Psoas muscle (tissue), 8 donors: ENCODE data around the gene GPR68. TPM values are rescaled to one million over a fixed set of nuclear protein-coding genes. Genes with fewer than 3 reads are reported as not detected.
"Not testable (repeated sequence)": the region's sequence is repeated elsewhere in the genome, so short reads cannot be mapped to it uniquely, and the experiment has no call there.

ENCODE experiments used
- ATAC-seq, 4 donors: fragments of 200-7000 bp; cut with Tn5 transposase; one replicate each; pipeline ENCODE4 v1.9.1; 2020; ENCODE audit warnings: moderate library complexity in 3 of 4, mild to moderate bottlenecking in 2 of 4
- DNase-seq, 2 donors: peaks; one replicate each; pipeline ENCODE4 v3.0.0-alpha.2; 2020
- H3K27ac ChIP-seq: fragments of 200-600 bp; one replicate; pipeline ENCODE4 v1.8.0; 2022
- H3K27me3 ChIP-seq, 3 donors: fragments of 200-600 bp in 1 of 3; one replicate each; pipeline versions ENCODE4 v1.6.1 to v1.8.0; 2013 to 2022; ENCODE audit warnings: low read length in 2 of 3, mild to moderate bottlenecking in 2 of 3, moderate library complexity in 1 of 3; ENCODE audit not compliant: insufficient read depth in 3 of 3
- H3K36me3 ChIP-seq, 2 donors: fragments of 200-600 bp in 1 of 2; one replicate each; pipeline versions ENCODE4 v1.6.1 to v1.8.0; 2013 to 2022; ENCODE audit warnings: low read depth in 1 of 2, mild to moderate bottlenecking in 1 of 2, moderate library complexity in 1 of 2; ENCODE audit not compliant: insufficient read depth in 1 of 2
- H3K4me1 ChIP-seq: fragments of 200-600 bp; one replicate; pipeline ENCODE4 v1.8.0; 2022
- H3K4me3 ChIP-seq: fragments of 200-600 bp; one replicate; pipeline ENCODE4 v1.8.0; 2022; ENCODE audit warnings: mild to moderate bottlenecking
- H3K9me3 ChIP-seq: fragments of 200-600 bp; one replicate; pipeline ENCODE4 v1.8.0; 2022
- CTCF ChIP-seq: fragments of 200-600 bp; IDR thresholded peaks from one replicate; pipeline ENCODE4 v1.8.0; 2022; ENCODE audit warnings: antibody characterized with exemption
- WGBS, 3 donors: extraction: QIAGEN DNeasy Blood & Tissue Kit; methylation state at CpG; one replicate each; pipeline versions ENCODE4 v1.1.6 to v1.1.7; 2013; 5-methylcytosine and 5-hydroxymethylcytosine counted together
- intact Hi-C, 2 donors: fragments of 100-400 bp; cut with DNase I; formaldehyde crosslinking; loops; one replicate each; pipeline versions ENCODE4 v1.11.0 to v1.14.2; 2022
- polyA plus RNA-seq, 3 donors: library from polyadenylated mRNA; stranded (reverse); fragments of 200-250 nt; gene quantifications; one replicate each; pipeline ENCODE4 v1.2.3, GENCODE V29; 2013
- total RNA-seq, 4 donors: library from RNA; stranded (reverse); fragmentation: NEBNext Ultra II Directional in 2 of 4; extraction: Animal tissue kit (Norgen Biotek cat#: 25700) in 2 of 4; gene quantifications; one replicate each; pipeline versions ENCODE4 v1.2.1 to v1.2.4, GENCODE V29; 2021 to 2023
- donor health status: healthy with polysubstance abuse.
- donor health status: DM: no; HTN: no; CAD: no; lungs with moderate emphysema.
- donor health status: Bipolar disorder and iron deficiency.
- donor health status: healthy.
- donor health status: DM: yes; HTN: yes; CAD: no.
- donor health status: DM: no; HTN: no; CAD: no.
- donor health status: DM: no; HTN: no; CAD: no.
- donor health status: DM: yes; HTN: yes; CAD: no.

The GPR68 gene
- total and polyA plus RNA-seq, 7 donors = 0.03 to 0.27 (median 0.16) TPM; not detected in 1

- H3K27ac ChIP-seq = no peak overlapping the region
- ATAC-seq (no peak), DNase-seq (no peak)
- 81 to 91% (median 83%) methylated on average over 6 of the region's 6 CpGs for WGBS, 3 donors
- H3K4me3 ChIP-seq = no peak overlapping the region
- peaks cover 3% of the 10 kb centered on the region for H3K9me3 ChIP-seq
- H3K36me3 ChIP-seq = peaks cover 9 to 58% of the 10 kb centered on the region in 2 donors
- H3K27me3 ChIP-seq = no peaks in the 10 kb centered on the region
- H3K4me1 ChIP-seq = no peaks in the 10 kb centered on the region
- TF ChIP-seq CTCF = no peak
- intact Hi-C loops = no loop called here
Observed at GRCh38 chr14:91229743-91230200, 14.7 kb downstream of the GPR68 start.

- no peaks in the 10 kb centered on the region for H3K27me3 ChIP-seq
- H3K4me3 ChIP-seq = no peak overlapping the region
- H3K4me1 ChIP-seq = no peaks in the 10 kb centered on the region
- H3K9me3 ChIP-seq = peaks cover 3% of the 10 kb centered on the region
- H3K27ac ChIP-seq = no peak overlapping the region
- TF ChIP-seq CTCF = no peak
- peaks cover 9 to 66% of the 10 kb centered on the region in 2 donors for H3K36me3 ChIP-seq
- 100% methylated on average over 1 of the region's 1 CpG for WGBS, 3 donors
- DNase-seq = no peak
- intact Hi-C loops = no loop called here
- no peak for ATAC-seq
Observed at GRCh38 chr14:91229005-91229382, 15.5 kb downstream of the GPR68 start.

GRCh38 chr14:91228112-91229004 lies 16.1 kb downstream of the GPR68 start:
- Histone ChIP-seq H3K4me1 (no peaks in the 10 kb centered on the region), H3K9me3 (peaks cover 3% of the 10 kb centered on the region), H3K36me3 (peaks cover 9 to 68% of the 10 kb centered on the region in 2 donors), H3K27me3 (no peaks in the 10 kb centered on the region), H3K4me3 (no peak overlapping the region), H3K27ac (no peak overlapping the region)
- DNase-seq (no peak), ATAC-seq (peak in 3 of 4 donors; percentile 54 to 65 (median 56))
- no peak for TF ChIP-seq CTCF
- 90 to 96% (median 93%) methylated on average over 14 of the region's 14 CpGs for WGBS, 3 donors
- intact Hi-C loops = no loop called here

GRCh38 chr14:91227183-91227628 lies 17.3 kb downstream of the GPR68 start:
- intact Hi-C loops = no loop called here
- WGBS, 3 donors = 79 to 86% (median 80%) methylated on average over 7 of the region's 7 CpGs
- Histone ChIP-seq H3K9me3 (peaks cover 3% of the 10 kb centered on the region), H3K27ac (no peak overlapping the region), H3K36me3 (peaks cover 9 to 77% of the 10 kb centered on the region in 2 donors), H3K4me1 (no peaks in the 10 kb centered on the region), H3K4me3 (no peak overlapping the region), H3K27me3 (no peaks in the 10 kb centered on the region)
- no peak for ATAC-seq
- no peak for TF ChIP-seq CTCF
- no peak for DNase-seq

GRCh38 chr14:91226360-91226759 lies 18.1 kb downstream of the GPR68 start:
- WGBS, 3 donors = 89 to 94% (median 94%) methylated on average over 4 of the region's 4 CpGs
- H3K27me3 ChIP-seq, intact Hi-C loops, H3K4me3 ChIP-seq, H3K27ac ChIP-seq, H3K9me3 ChIP-seq, ATAC-seq, DNase-seq, H3K4me1 ChIP-seq: not testable (repeated sequence)
- H3K36me3 ChIP-seq = peaks cover 9 to 77% of the 10 kb centered on the region in 2 donors
